Upper lobe of left lung (tissue), 6 donors: ENCODE results near the gene USP28. TPM values are rescaled to one million over a fixed set of nuclear protein-coding genes. Genes with fewer than 3 reads are reported as not detected.

ENCODE experiments used
- ATAC-seq, 2 donors: fragments of 200-7000 bp; cut with Tn5 transposase; one replicate each; pipeline ENCODE4 v1.9.1; 2022; ENCODE audit warnings: mild to moderate bottlenecking in 2 of 2, moderate library complexity in 2 of 2; ENCODE audit not compliant: low FRiP score in 2 of 2
- DNase-seq, 2 donors: peaks; one replicate each; pipeline ENCODE4 v3.0.0-alpha.2; 2019 to 2020
- H3K27ac ChIP-seq, 4 donors: fragments of 200-600 bp; sonication (generic); one replicate each; pipeline ENCODE4 v1.5.1; 2016 to 2019
- H3K27me3 ChIP-seq, 4 donors: fragments of 200-600 bp; sonication (generic); one replicate each; pipeline ENCODE4 v1.5.1; 2017 to 2019
- H3K36me3 ChIP-seq, 4 donors: fragments of 200-600 bp; sonication (generic); one replicate each; pipeline ENCODE4 v1.5.1; 2016 to 2019
- H3K4me1 ChIP-seq, 4 donors: fragments of 200-600 bp; sonication (generic); one replicate each; pipeline ENCODE4 v1.5.1; 2018 to 2019
- H3K4me3 ChIP-seq, 4 donors: fragments of 200-600 bp; sonication (generic); one replicate each; pipeline ENCODE4 v1.5.1; 2017 to 2019; ENCODE audit warnings: mild to moderate bottlenecking in 2 of 4, moderate library complexity in 1 of 4
- H3K9me3 ChIP-seq, 4 donors: fragments of 200-600 bp; sonication (generic); one replicate each; pipeline ENCODE4 v1.5.1; 2018 to 2019
- EP300 ChIP-seq, 4 donors: sonication (generic); formaldehyde crosslinking; IDR thresholded peaks; one replicate each; pipeline ENCODE4 v1.5.1; 2017; ENCODE audit warnings: antibody characterized with exemption in 4 of 4, control low read depth in 2 of 4
- POLR2A ChIP-seq, 4 donors: fragments of 450-650 bp; IDR thresholded peaks; one replicate each; pipeline ENCODE4 v1.5.1; 2016 to 2017; ENCODE audit warnings: antibody characterized with exemption in 4 of 4, mild to moderate bottlenecking in 2 of 4
- POLR2AphosphoS5 ChIP-seq, 2 donors: sonication (generic); formaldehyde crosslinking; IDR thresholded peaks; one replicate each; pipeline ENCODE4 v1.5.1; 2017; ENCODE audit warnings: antibody characterized with exemption in 2 of 2
- WGBS, 2 donors: methylation state at CpG; one replicate each; pipeline ENCODE4 v1.1.5; 2017 to 2018; 5-methylcytosine and 5-hydroxymethylcytosine counted together
- total RNA-seq, 6 donors: library from RNA; depleted of rRNA in 4 of 6; stranded (reverse); fragments of >200 nt in 4 of 6; gene quantifications; one replicate each; pipeline versions ENCODE4 v1.1.0 to v1.2.1, GENCODE V29; 2016 to 2021
- TF ChIP-seq, protein P1 (sequence below), 6 experiments: fragments of 450-650 bp in 4 of 6; fragments of 200-600 bp in 2 of 6; sonication (generic) in 2 of 6; IDR thresholded peaks; one replicate each; pipeline ENCODE4 v1.5.1; 2016 to 2019; ENCODE audit warnings: antibody characterized with exemption in 6 of 6
- donor health status: DM: no; HTN: no; CAD: no; lungs with moderate emphysema.
- donor health status: DM: no; HTN: yes; CAD: no; lungs with severe emphysema.

USP28 gene
- total RNA-seq, 6 donors from 2014 or later, result 16.1 to 50.8 (median 18.8) TPM

DNA sequence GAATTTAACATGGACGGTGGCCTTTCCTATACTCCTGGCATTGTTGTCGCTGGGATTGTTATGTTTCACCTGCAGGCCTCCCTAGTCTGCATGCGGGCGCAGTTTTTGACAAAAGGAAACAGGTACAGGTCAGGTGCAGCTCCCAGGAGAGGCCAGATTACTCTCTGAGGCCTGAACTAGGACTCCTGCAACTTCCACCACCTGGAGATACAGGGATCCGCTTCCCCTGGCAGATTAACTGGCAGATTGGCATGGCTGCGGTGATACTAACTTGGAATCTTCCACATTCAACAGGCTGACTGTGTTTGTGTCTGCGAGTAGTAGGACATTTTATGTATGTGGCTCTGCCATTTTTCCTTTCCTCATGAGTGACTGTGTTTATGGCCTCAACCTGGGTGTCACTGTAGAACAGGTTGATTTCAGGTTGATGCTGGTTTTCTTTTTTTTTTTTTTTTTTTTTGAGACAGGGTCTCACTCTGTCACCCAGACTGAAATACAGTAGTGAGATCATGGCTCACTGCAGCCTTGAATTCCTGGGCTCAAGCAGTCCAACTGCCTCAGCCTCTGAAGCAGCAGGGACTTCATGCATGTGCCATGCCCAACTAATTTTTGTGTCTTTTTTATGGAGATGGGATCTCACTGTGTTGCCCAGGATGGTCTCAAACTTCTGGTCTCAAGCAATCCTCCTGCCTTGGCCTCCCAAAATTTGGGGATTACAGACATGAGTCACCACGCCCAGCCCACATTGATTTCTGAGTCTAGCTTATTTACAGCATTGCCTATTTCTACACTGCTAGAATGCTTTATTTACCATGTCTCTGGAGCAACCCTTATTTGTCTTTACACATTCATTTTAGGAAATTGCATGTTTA lies 1.7 kb upstream of the USP28 start:
- TF ChIP-seq, protein P1, sequence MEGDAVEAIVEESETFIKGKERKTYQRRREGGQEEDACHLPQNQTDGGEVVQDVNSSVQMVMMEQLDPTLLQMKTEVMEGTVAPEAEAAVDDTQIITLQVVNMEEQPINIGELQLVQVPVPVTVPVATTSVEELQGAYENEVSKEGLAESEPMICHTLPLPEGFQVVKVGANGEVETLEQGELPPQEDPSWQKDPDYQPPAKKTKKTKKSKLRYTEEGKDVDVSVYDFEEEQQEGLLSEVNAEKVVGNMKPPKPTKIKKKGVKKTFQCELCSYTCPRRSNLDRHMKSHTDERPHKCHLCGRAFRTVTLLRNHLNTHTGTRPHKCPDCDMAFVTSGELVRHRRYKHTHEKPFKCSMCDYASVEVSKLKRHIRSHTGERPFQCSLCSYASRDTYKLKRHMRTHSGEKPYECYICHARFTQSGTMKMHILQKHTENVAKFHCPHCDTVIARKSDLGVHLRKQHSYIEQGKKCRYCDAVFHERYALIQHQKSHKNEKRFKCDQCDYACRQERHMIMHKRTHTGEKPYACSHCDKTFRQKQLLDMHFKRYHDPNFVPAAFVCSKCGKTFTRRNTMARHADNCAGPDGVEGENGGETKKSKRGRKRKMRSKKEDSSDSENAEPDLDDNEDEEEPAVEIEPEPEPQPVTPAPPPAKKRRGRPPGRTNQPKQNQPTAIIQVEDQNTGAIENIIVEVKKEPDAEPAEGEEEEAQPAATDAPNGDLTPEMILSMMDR (IDR thresholded peaks at IDR 0.05), result no peak
- no peak for TF ChIP-seq POLR2AphosphoS5 (IDR thresholded peaks at IDR 0.05)
- TF ChIP-seq EP300 (IDR thresholded peaks at IDR 0.05), result no peak
- no peak for TF ChIP-seq POLR2A (IDR thresholded peaks at IDR 0.05)
- DNase-seq (no peak), ATAC-seq (no peak)
- 97 to 99% methylated on average over 6 to 8 of the region's 8 CpGs for WGBS, 2 donors
- Histone ChIP-seq H3K27me3 (no peaks in the 10 kb centered on the region), H3K4me1 (peaks cover 13 to 36% (median 23%) of the 10 kb centered on the region in 4 donors), H3K9me3 (no peaks in the 10 kb centered on the region), H3K4me3 (no peak overlapping the region), H3K36me3 (no peaks in the 10 kb centered on the region), H3K27ac (no peak overlapping the region)

DNA sequence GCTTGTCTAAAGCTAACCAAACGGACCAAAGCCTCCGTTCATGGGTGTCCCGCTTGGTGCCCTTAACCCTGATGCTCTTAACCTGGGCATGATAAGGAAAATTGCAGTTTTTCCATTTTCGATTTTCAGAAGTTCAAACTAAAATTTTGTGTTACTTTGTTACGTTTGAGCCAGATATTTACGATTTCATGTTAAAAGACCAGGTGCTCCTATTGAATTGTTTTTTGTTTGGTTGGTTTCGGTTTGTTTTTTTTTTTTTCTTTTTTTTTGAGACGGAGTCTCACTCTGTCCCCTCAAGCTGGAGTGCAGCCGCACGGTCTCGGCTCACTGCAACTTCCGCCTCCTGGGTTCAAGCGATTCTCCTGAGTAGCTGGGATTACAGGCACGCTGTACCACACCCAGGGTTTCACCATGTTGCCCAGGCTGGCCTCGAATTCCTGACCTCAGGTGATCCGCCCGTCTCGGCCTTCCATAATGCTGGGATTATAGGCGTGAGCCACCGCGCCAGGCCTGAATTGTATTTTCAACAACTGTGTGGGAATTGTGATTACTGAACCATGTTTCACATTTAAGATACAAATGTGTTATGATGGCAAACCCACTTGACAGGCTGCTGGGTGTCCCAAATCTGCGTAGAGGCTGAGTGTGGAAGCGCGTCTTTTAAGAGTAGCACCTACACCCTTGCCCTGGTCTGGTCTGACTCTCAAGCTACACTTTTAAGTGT lies 864 bp upstream of the USP28 start:
- DNase-seq, result no peak
- Histone ChIP-seq H3K27me3 (no peaks in the 10 kb centered on the region), H3K4me3 (peak overlapping the region in 3 of 4 donors; percentile 89 to 95 (median 92)), H3K27ac (peak overlapping the region; percentile 92 to 95 (median 93)), H3K36me3 (no peaks in the 10 kb centered on the region), H3K9me3 (no peaks in the 10 kb centered on the region), H3K4me1 (peaks cover 13 to 39% (median 23%) of the 10 kb centered on the region in 4 donors)
- 85 to 86% methylated on average over 24 of the region's 24 CpGs for WGBS, 2 donors
- TF ChIP-seq POLR2A (IDR thresholded peaks at IDR 0.05) (no peak), POLR2AphosphoS5 (IDR thresholded peaks at IDR 0.05) (no peak), EP300 (IDR thresholded peaks at IDR 0.05) (no peak)
- TF ChIP-seq, protein P1 (IDR thresholded peaks at IDR 0.05), result no peak
- ATAC-seq, result no peak

DNA sequence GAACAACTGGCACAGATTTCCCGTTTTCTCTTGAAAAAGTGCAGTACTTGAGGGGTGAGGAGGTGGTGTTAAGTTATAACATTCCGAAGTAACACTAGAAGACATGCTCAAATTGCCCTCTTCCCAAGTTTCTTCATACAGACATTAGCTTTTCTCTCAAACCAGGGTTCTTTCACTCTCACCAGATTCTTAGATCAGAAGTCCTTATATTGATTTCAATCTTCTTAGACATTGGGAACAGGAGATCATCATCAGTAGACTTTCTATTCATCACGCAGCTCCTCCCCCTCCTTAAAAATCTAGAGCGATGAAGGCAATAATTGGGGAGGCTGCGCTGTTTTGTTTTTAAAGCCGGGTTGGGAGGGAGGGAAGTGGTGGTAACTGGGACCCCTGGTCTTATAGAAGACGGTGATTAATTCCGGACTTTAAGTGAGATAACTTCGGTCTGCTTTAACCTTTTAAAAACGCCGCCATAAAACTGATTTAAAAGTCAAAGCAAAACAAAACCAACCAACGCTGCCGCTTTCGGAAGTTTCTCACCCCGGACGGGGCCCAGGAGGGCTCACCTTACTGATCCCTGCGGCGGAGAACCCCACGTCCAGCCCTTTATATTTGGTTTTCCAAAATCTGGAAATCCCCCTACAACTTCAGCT lies 665 bp downstream of the USP28 start:
- WGBS, 2 donors, result 4 to 5% methylated on average over 19 of the region's 19 CpGs
- H3K27ac ChIP-seq, result peak overlapping the region in 3 of 4 donors; percentile 92 to 95 (median 92)
- H3K9me3 ChIP-seq, result no peaks in the 10 kb centered on the region
- no peak for ATAC-seq
- peak overlapping the region; percentile 59 to 95 (median 90) for H3K4me3 ChIP-seq
- TF ChIP-seq POLR2AphosphoS5 (IDR thresholded peaks at IDR 0.05) (no peak), POLR2A (IDR thresholded peaks at IDR 0.05) (no peak), EP300 (IDR thresholded peaks at IDR 0.05) (no peak)
- TF ChIP-seq, protein P1 (IDR thresholded peaks at IDR 0.05), result no peak
- no peaks in the 10 kb centered on the region for H3K27me3 ChIP-seq
- no peak for DNase-seq
- no peaks in the 10 kb centered on the region for H3K36me3 ChIP-seq
- H3K4me1 ChIP-seq, result peaks cover 13 to 39% (median 23%) of the 10 kb centered on the region in 4 donors

DNA sequence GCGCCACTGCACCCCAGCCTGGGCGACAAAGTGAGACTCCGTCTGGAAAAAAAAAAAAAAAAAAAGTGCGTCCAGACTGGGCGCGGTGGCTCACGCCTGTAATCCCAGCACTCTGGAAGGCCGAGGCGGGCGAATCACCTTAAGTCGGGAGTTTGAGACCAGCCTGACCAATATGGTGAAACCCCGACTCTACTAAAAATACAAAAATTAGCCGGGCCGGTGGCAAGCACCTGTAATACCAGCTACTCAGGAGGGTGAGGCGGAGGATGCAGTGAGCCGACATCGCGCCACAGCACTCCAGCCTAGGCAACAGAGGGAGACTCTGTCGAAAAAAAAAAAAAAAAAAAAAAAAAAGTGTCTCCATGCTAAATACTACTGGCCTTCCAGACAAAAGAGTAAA lies 1.3 kb downstream of the USP28 start:
- Histone ChIP-seq H3K27ac (no peak overlapping the region), H3K4me3 (peak overlapping the region in 2 of 4 donors; percentile 92 to 95), H3K9me3 (no peaks in the 10 kb centered on the region), H3K4me1 (peaks cover 13 to 39% (median 23%) of the 10 kb centered on the region in 4 donors), H3K27me3 (no peaks in the 10 kb centered on the region), H3K36me3 (no peaks in the 10 kb centered on the region)
- DNase-seq, result no peak
- TF ChIP-seq POLR2AphosphoS5 (IDR thresholded peaks at IDR 0.05), result no peak
- no peak for TF ChIP-seq POLR2A (IDR thresholded peaks at IDR 0.05)
- no peak for TF ChIP-seq EP300 (IDR thresholded peaks at IDR 0.05)
- TF ChIP-seq, protein P1 (IDR thresholded peaks at IDR 0.05), result no peak
- 86 to 95% methylated on average over 16 to 19 of the region's 19 CpGs for WGBS, 2 donors
- ATAC-seq, result no peak
